ENCODE data around the gene SULF2.
"Not testable (repeated sequence)": the region's sequence is repeated elsewhere in the genome, so short reads cannot be mapped to it uniquely, and the experiment has no call there.

The SULF2 gene

GRCh38 chr20:47785311-47785853 lies at the start of gene SULF2:
SULF2 (minus strand) TSS chr20:47785481; CDS start chr20:47757363, 28,118 bp downstream.
- peak in 1 of 2 donors; percentile 17 for DNase-seq

GRCh38 chr20:47831675-47832074 lies 46.4 kb upstream of the SULF2 start:
- DNase-seq: not testable (repeated sequence)

DNA sequence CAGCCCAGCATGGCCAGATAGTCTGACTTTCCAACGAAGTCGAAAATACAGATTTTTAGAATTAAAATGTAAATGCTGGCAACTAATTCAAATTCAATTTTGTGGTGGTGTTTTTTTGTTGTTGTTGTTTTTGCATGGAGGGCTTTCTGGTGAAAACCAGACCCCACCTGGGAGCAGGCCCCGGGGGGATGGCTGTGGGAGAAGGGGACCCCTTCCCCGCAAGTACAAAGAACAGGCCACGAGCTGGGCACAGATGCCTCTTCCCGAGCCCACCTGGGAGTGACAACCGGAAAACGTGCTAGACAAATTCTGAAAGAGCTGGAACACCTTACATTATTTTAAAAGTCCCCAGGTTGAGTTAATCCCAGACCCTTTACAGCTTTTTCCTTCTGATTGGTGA lies 41.4 kb upstream of the SULF2 start:
- DNase-seq: not testable (repeated sequence)

GRCh38 chr20:47826006-47826405 lies 40.7 kb upstream of the SULF2 start:
- not testable (repeated sequence) for DNase-seq

DNA sequence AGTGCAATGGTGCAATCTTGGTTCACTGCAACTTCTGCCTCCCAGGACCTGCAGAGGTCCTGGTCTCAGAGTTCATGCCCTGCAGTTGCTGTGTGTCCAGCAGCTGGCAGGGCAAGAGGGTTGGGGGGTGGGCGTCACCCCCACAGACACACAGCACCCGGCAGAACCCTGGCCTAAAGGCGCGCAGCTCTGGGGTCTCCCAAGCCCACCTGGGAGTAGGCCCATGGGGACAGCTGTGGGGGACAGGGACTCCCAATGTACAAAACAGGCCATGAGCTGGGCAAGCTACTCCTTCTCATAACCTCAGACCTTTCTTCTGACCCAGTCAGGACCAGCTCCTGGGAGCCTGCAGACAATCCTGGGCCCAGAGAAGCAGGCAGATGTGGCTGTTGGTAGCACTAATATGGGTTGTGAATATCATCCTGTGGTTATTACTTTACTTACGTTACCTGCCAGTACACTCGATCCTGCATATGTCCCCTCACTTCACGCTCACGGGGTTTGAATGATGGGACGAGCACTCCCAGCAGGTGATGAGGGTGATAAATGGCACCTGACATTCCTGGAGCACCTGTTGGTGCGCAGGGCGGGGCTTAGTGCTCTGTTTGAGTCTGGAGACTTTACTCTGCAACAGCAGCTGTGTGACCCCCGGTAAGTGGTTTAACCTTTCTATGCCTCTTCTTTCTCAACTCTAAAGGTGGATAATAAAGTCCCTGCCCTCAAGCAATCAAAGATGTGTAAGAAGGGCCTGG lies 39.9 kb upstream of the SULF2 start:
- no peak for DNase-seq

GRCh38 chr20:47823941-47824340 lies 38.7 kb upstream of the SULF2 start:
- not testable (repeated sequence) for DNase-seq

DNA sequence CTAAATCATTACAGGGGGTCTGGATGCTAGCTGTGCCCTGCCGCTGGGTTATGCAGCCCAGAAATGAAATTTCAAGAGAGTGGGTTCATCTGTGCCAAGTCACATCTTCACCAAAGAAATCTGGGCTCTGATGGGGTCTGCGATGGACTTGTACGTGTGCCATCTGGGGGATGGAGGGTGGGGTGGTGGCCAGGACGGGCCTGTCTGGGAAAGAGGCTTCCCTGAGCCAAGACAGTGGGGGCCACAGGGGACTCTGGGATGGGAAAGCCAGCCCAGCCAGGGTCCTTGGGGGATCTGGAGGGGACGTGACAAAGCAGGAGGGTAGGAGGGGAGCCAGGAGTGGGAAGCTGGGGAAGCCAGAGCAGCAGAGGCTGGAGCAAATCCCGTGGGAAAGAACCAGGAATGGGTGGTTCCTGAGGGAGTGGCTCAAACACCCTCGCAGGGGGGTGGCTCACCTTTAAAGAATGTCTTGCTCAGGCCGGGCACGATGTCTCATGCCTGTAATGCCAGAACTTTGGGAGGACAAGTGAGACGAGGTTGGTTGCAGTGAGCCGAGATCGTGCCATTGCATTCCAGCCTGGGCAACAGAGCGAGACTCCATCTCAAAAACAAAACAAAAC lies 36.3 kb upstream of the SULF2 start:
- no peak for DNase-seq

- DNase-seq: no peak
Measured at GRCh38 chr20:47818996-47819609, 33.8 kb upstream of the SULF2 start.

DNA sequence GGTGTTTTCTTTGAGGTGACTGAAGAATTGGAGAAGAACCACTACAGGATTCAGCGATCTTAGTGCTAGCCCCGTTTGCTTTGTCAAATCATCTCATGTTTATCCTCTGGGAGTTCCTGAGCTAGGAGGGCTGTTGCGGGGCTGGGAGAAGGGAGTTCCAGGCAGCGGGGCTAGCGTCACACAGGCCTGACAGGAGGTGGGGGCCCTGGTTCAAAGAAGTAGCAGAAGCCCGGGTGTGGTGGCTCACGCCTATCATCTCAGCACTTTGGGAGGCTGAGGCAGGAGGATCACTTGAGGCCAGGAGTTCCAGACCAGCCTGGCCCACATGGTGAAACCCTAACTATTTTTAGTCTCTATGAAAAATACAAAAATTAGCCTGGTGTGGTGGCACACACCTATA lies 33.2 kb upstream of the SULF2 start:
- no peak for DNase-seq

DNA sequence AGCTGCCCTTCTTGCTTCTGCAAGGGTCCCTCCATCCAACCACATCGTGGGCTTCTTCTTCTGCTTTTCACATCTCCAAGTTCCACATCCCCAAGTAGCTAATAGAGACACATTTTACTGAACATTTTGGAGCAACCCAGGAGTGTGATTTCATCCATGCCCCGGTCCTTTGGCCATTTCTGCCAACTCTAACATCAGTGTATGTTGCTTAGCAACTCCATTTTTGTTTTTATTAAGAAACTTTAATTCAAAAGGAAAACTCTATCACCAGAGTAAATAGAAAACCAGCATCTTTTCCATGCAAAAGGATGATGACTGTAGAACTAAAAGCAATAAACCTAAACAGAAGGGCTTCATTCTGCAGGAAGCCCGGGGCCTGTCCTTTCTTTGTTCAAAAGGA lies 32.7 kb upstream of the SULF2 start:
- DNase-seq: no peak

DNA sequence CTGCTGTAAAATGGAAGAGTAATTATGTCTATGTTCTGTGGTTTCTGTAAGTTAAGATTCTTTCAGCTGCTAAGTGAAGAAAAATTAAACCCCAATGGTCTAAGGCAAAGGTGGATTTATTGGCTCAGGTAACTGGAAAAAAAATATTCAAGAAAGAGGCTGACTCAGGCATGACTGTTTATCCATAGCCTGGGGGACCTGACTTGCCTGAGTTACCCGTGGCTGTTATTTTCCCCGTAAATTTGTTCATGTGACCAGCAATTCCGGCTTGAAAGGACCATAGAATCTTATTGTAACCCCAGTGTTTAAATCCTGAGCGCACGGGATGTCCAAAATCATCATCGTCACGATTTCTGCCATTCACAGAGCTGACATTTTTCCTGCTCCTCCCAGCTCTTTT lies 32.3 kb upstream of the SULF2 start:
- DNase-seq: no peak

DNA sequence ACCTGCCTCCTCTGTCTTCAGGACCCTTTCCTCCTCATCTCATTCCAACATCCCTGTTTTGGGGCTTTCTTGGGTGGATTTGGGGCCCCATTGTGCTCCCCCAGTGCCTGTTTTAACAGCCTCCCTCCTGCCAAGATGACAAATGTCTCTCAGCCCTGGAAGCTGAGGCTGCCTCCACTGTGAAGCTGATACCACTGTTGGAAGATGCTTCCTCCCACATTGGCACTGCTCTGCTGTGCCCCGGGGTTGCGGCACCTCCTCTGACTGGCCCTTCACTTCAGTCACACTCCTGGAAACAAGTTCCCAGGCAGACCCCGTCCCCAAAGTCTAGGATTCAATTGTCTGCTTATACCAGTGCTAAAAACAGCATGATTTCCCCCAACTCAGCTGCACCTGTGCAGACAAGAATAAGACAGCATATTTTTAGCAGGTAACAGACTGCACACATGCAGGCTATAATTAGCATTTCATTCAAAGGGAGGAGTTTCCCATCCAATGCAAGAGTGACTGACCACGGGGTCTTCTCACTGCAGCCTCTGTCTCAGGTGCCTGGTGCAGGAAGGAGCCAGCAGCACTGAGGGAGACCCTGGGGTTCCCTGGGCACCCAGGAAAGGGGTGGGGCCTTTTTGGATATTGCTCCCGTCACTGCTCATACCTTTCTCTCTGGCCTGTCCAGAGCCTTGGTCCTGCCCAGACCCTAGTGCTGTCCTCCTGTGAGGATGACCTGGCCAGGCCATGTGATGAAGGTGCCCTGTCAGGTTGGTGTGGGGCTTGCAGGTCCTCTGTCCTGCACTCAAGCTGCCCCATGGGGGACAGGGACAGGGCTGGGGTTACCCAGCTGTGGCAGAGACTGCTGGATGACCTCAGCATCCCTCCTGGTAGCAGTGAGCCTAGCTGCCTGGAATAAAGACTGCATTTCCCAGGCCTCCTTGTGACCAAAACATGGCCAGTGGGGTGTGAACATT lies 31.5 kb upstream of the SULF2 start:
- no peak for DNase-seq

GRCh38 chr20:47815866-47816265 lies 30.6 kb upstream of the SULF2 start:
- DNase-seq: no peak

DNA sequence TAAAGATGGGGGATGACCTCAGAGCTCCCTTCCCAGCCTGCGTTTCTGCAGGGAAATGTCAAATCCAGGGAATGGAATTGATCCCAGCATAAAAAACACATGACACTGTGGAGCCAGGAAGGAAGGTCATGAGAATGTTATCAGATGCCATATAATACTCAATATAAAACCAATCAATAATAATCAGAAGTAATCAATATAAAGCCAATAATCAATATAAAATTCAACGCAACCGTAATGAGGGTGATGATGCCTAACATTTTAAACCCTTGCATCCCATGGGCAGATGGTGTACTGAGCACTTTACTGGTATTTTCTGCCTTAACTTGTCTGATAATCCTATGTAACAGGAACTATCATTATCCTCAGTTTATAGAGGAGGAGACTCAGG lies 30.1 kb upstream of the SULF2 start:
- DNase-seq: no peak

- DNase-seq: no peak
Measured at GRCh38 chr20:47814632-47815415, 29.5 kb upstream of the SULF2 start.

DNA sequence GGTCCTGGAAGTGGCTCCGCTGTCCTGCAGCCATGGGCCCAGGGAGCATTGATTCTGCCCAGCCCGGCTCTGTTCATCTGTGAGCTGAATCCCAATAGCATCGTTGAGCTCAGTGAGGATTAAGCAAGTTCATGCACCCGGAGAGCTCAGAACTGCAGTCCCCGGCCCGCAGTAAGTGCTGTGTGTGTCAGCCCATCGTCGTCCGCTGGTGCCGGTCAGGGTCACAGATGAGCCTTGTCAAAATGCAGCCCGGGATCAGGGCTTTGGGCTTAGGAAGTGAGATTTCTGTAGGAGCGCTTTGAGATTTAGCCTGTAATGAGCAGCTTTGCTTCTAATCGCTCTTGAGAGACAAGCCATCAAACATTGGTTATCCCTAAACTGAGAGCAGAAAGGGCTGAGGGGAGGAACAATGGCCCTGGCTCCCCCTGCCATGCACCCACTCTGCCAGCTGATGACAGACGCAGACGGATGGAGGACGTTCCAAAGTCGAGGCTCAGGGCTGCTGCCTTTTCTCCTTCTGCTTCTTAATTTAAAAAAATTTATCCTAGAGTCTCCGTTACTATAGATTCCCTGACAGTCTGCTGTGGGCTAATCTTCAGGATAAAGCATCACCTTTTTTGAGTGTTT lies 25.6 kb upstream of the SULF2 start:
- no peak for DNase-seq

- DNase-seq: no peak
Measured at GRCh38 chr20:47810116-47810677, 24.9 kb upstream of the SULF2 start.

- no peak for DNase-seq
Measured at GRCh38 chr20:47809161-47809960, 24.1 kb upstream of the SULF2 start.

DNA sequence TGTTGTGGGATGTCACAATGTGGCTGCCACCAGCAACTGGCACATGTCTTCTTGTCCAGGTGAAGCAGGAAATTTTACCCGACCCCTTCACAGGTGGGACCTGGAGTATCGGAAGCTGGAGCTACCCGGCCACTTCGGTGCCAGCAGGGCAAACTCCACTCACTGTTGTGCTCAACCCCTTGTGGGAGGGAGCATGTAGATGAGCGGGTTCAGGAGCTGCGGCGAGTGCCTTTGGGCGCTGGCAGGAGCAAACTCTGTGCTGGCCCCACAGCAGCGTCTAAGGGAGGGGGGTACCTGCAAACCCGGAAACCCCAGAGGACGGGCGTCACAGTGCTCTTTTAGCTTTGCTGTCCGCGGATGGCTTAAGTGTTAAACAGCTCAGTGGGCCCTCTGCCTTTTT lies 20.7 kb upstream of the SULF2 start:
- DNase-seq: no peak

DNA sequence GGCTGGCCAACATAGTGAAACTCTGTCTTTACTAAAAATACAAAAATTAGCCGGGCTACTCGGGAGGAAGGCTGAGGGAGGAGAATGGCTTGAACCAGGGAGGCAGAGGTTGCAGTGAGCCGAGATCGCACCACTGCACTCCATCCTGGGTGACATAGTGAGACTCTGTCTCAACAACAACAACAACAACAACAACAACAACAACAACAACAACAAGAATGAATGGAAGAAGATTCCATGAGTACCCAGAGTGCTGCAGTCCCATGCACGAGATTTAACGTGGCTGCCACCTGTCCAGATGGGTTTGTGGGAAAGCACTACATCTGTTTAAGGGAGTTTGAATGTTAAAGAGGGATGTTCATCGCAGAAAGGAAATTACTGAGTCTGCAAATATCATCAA lies 19.7 kb upstream of the SULF2 start:
- not testable (repeated sequence) for DNase-seq

Data from CD4-positive, alpha-beta T cell treated with Interleukin-1 beta for 1 hour (primary cell).